Measurements from ENCODE around the gene MPZL2. TPM values are rescaled to one million over a fixed set of nuclear protein-coding genes. Genes with fewer than 3 reads are reported as not detected.

MPZL2 gene
- total RNA-seq, 1 donor from 2014 or later = 22.4 TPM

GRCh38 chr11:118226781-118227180, 37.3 kb downstream of the MPZL2 start:
- Mint-ChIP-seq H3K4me3 (ENCODE audit: low read depth) (no peak overlapping the region), H3K4me1 (ENCODE audit: low read depth) (no peaks in the 10 kb centered on the region)

GRCh38 chr11:118226296-118226695, 37.8 kb downstream of the MPZL2 start:
- Mint-ChIP-seq H3K9me3 (ENCODE audit: low read depth) (no peaks in the 10 kb centered on the region), H3K27ac (no peak overlapping the region), H3K27me3 (no peaks in the 10 kb centered on the region), H3K4me3 (ENCODE audit: low read depth) (no peak overlapping the region), H3K36me3 (ENCODE audit: insufficient read depth) (peaks cover 4% of the 10 kb centered on the region), H3K4me1 (ENCODE audit: low read depth) (no peaks in the 10 kb centered on the region)
- no peak for DNase-seq (ENCODE audit: low spot score, unreplicated experiment)
- no peak for TF ChIP-seq CTCF (IDR thresholded peaks at IDR 0.05; ENCODE audit: unreplicated experiment)

More at GRCh38 chr11:118226781-118227180, 37.3 kb downstream of the MPZL2 start:
- no peak for DNase-seq (ENCODE audit: low spot score, unreplicated experiment)
- Mint-ChIP-seq H3K36me3 (ENCODE audit: insufficient read depth) (peaks cover 4% of the 10 kb centered on the region), H3K27me3 (no peaks in the 10 kb centered on the region), H3K9me3 (ENCODE audit: low read depth) (no peaks in the 10 kb centered on the region), H3K27ac (no peak overlapping the region)
- no peak for TF ChIP-seq CTCF (IDR thresholded peaks at IDR 0.05; ENCODE audit: unreplicated experiment)

GRCh38 chr11:118224511-118225188, 39.4 kb downstream of the MPZL2 start, which contains the start of gene JAML:
TSS of gene JAML (minus strand) at chr11:118225011. CDS start at chr11:118214866, 10,145 bp downstream.
- DNase-seq (ENCODE audit: low spot score, unreplicated experiment) = no peak
- Mint-ChIP-seq H3K9me3 (ENCODE audit: low read depth) (no peaks in the 10 kb centered on the region), H3K4me1 (ENCODE audit: low read depth) (no peaks in the 10 kb centered on the region), H3K27ac (no peak within 1 kb of the TSS), H3K36me3 (ENCODE audit: insufficient read depth) (peaks cover 4% of the 10 kb centered on the region), H3K4me3 (ENCODE audit: low read depth) (no peak within 1 kb of the TSS), H3K27me3 (no peaks in the 10 kb centered on the region)
- no peak for TF ChIP-seq CTCF (IDR thresholded peaks at IDR 0.05; ENCODE audit: unreplicated experiment)

- peaks cover 4% of the 10 kb centered on the region for H3K4me1 Mint-ChIP-seq (ENCODE audit: low read depth)
- DNase-seq (ENCODE audit: low spot score, unreplicated experiment) = no peak
- H3K27ac Mint-ChIP-seq = no peak overlapping the region
- H3K27me3 Mint-ChIP-seq = no peaks in the 10 kb centered on the region
- H3K9me3 Mint-ChIP-seq (ENCODE audit: low read depth) = no peaks in the 10 kb centered on the region
- no peak for TF ChIP-seq CTCF (IDR thresholded peaks at IDR 0.05; ENCODE audit: unreplicated experiment)
- H3K4me3 Mint-ChIP-seq (ENCODE audit: low read depth) = no peak overlapping the region
- no peaks in the 10 kb centered on the region for H3K36me3 Mint-ChIP-seq (ENCODE audit: insufficient read depth)
Measured at GRCh38 chr11:118223992-118224391, 40.1 kb downstream of the MPZL2 start.

- Mint-ChIP-seq H3K4me3 (ENCODE audit: low read depth) (no peak overlapping the region), H3K4me1 (ENCODE audit: low read depth) (peaks cover 4% of the 10 kb centered on the region), H3K9me3 (ENCODE audit: low read depth) (no peaks in the 10 kb centered on the region), H3K27ac (no peak overlapping the region), H3K27me3 (no peaks in the 10 kb centered on the region), H3K36me3 (ENCODE audit: insufficient read depth) (no peaks in the 10 kb centered on the region)
- no peak for DNase-seq (ENCODE audit: low spot score, unreplicated experiment)
- TF ChIP-seq CTCF (IDR thresholded peaks at IDR 0.05; ENCODE audit: unreplicated experiment) = no peak
Measured at GRCh38 chr11:118223570-118223969, 40.5 kb downstream of the MPZL2 start.
